ENCODE results near the gene NDUFA8. TPM values are rescaled to one million over a fixed set of nuclear protein-coding genes. Genes with fewer than 3 reads are reported as not detected.

NDUFA8 gene
- polyA plus RNA-seq, 2 donors = 66.1 to 82.7 TPM

DNA sequence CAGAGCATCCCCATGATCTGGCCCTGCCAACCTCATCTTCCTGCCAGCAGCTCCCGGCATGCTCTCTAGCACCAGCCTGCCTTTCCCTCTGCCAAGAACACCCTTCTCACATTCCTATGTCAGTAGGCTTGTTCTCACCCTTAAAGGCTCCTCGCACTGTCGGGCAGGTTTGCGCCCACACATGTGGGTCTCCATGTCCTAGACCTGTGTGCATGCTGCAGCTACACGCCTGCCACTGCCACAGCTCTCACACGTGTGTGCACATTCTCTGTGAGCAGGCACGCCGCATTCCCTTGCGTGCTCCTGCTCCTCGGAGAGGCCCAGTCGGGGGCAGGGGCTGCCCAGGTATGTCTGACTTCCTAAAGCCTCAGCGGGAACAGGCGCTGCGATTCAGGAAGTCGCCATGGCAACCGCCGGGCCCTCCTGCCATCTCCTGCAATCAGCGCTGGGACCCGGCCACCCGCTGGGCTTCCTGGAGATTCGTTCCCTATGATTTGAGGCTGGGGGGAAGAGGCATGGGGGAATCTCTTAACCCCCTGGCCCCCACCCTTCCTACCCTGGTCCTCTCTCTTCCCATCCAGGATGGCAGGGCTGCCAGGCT lies 28.1 kb downstream of the NDUFA8 start:
- H3K36me3 ChIP-seq (ENCODE audit: control insufficient read depth in 2 of 2, insufficient read depth in 2 of 2, low read length in 1 of 2) = no peaks in the 10 kb centered on the region
- no peaks in the 10 kb centered on the region for H3K27me3 ChIP-seq (ENCODE audit: control insufficient read depth in 1 of 2, insufficient read depth in 2 of 2, low read length in 2 of 2)
- no peaks in the 10 kb centered on the region for H3K9me3 ChIP-seq (ENCODE audit: control insufficient read depth in 2 of 2, insufficient read depth in 1 of 2, low read depth in 1 of 2, low read length in 1 of 2)
- H3K4me1 ChIP-seq (ENCODE audit: control insufficient read depth in 2 of 2, insufficient read depth in 2 of 2, low read length in 1 of 2) = peaks cover 0 to 4% of the 10 kb centered on the region in 2 donors
- H3K27ac ChIP-seq (ENCODE audit: low read depth in 2 of 2, low read length in 1 of 2) = no peak overlapping the region
- no peak overlapping the region for H3K4me3 ChIP-seq (ENCODE audit: low read depth in 1 of 2, low read length in 2 of 2)
- 25 to 28% methylated on average over 21 of the region's 21 CpGs for WGBS, 2 donors

DNA sequence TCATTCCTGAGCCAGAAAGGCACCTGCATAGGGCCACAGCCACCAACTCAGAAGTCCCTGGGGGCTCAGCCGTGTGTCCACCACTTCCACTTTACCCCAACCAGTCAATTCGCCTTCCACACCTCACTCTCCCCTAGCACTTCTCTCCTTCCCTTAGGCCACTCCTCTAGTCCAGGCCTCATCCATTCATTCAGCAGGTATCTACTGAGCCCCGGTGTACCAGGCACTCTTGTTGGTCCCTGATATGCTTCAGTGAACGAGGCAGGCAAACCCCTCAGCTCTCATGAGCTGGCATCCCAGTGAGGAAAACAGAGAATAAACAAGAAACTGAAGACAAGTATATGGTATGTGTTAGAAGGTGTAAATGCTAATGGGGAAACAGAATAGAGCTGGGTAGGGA lies 28.7 kb downstream of the NDUFA8 start:
- 68 to 70% methylated on average over 4 of the region's 4 CpGs for WGBS, 2 donors
- Histone ChIP-seq H3K27me3 (ENCODE audit: control insufficient read depth in 1 of 2, insufficient read depth in 2 of 2, low read length in 2 of 2) (no peaks in the 10 kb centered on the region), H3K9me3 (ENCODE audit: control insufficient read depth in 2 of 2, insufficient read depth in 1 of 2, low read depth in 1 of 2, low read length in 1 of 2) (no peaks in the 10 kb centered on the region), H3K27ac (ENCODE audit: low read depth in 2 of 2, low read length in 1 of 2) (no peak overlapping the region), H3K4me1 (ENCODE audit: control insufficient read depth in 2 of 2, insufficient read depth in 2 of 2, low read length in 1 of 2) (peaks cover 0 to 11% of the 10 kb centered on the region in 2 donors), H3K36me3 (ENCODE audit: control insufficient read depth in 2 of 2, insufficient read depth in 2 of 2, low read length in 1 of 2) (no peaks in the 10 kb centered on the region), H3K4me3 (ENCODE audit: low read depth in 1 of 2, low read length in 2 of 2) (no peak overlapping the region)

- Histone ChIP-seq H3K9me3 (ENCODE audit: control insufficient read depth in 2 of 2, insufficient read depth in 1 of 2, low read depth in 1 of 2, low read length in 1 of 2) (no peaks in the 10 kb centered on the region), H3K27me3 (ENCODE audit: control insufficient read depth in 1 of 2, insufficient read depth in 2 of 2, low read length in 2 of 2) (no peaks in the 10 kb centered on the region), H3K4me3 (ENCODE audit: low read depth in 1 of 2, low read length in 2 of 2) (no peak overlapping the region), H3K36me3 (ENCODE audit: control insufficient read depth in 2 of 2, insufficient read depth in 2 of 2, low read length in 1 of 2) (no peaks in the 10 kb centered on the region), H3K4me1 (ENCODE audit: control insufficient read depth in 2 of 2, insufficient read depth in 2 of 2, low read length in 1 of 2) (peaks cover 0 to 14% of the 10 kb centered on the region in 2 donors), H3K27ac (ENCODE audit: low read depth in 2 of 2, low read length in 1 of 2) (no peak overlapping the region)
- WGBS, 2 donors = 85 to 91% methylated on average over 2 of the region's 2 CpGs
These were observed 29.6 kb downstream of the NDUFA8 start for GRCh38 chr9:122129969-122130368.

DNA sequence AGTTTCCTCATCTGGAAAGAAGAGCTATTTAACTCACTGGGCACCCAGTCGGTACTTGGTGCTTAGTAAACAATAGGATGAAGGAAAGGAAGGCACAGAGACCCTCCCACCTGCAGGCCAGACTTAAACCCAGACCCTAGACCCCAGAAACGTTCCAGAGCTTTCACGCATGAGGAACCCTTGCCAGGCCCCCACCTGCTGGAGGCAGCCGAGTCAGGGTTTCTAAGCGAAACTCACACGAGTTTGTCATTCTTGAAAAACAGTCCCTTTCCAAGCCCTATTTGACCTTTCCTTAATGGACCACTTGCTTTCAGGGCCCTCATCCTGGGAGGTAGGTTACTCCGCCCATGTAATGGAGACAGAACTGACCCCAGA lies 30.6 kb downstream of the NDUFA8 start:
- 84 to 87% methylated on average over 7 of the region's 7 CpGs for WGBS, 2 donors
- Histone ChIP-seq H3K27ac (ENCODE audit: low read depth in 2 of 2, low read length in 1 of 2) (no peak overlapping the region), H3K27me3 (ENCODE audit: control insufficient read depth in 1 of 2, insufficient read depth in 2 of 2, low read length in 2 of 2) (no peaks in the 10 kb centered on the region), H3K4me1 (ENCODE audit: control insufficient read depth in 2 of 2, insufficient read depth in 2 of 2, low read length in 1 of 2) (peaks cover 0 to 14% of the 10 kb centered on the region in 2 donors), H3K36me3 (ENCODE audit: control insufficient read depth in 2 of 2, insufficient read depth in 2 of 2, low read length in 1 of 2) (no peaks in the 10 kb centered on the region), H3K9me3 (ENCODE audit: control insufficient read depth in 2 of 2, insufficient read depth in 1 of 2, low read depth in 1 of 2, low read length in 1 of 2) (no peaks in the 10 kb centered on the region), H3K4me3 (ENCODE audit: low read depth in 1 of 2, low read length in 2 of 2) (no peak overlapping the region)

- Histone ChIP-seq H3K4me1 (ENCODE audit: control insufficient read depth in 2 of 2, insufficient read depth in 2 of 2, low read length in 1 of 2) (peaks cover 0 to 14% of the 10 kb centered on the region in 2 donors), H3K9me3 (ENCODE audit: control insufficient read depth in 2 of 2, insufficient read depth in 1 of 2, low read depth in 1 of 2, low read length in 1 of 2) (no peaks in the 10 kb centered on the region), H3K27ac (ENCODE audit: low read depth in 2 of 2, low read length in 1 of 2) (no peak overlapping the region), H3K27me3 (ENCODE audit: control insufficient read depth in 1 of 2, insufficient read depth in 2 of 2, low read length in 2 of 2) (no peaks in the 10 kb centered on the region), H3K36me3 (ENCODE audit: control insufficient read depth in 2 of 2, insufficient read depth in 2 of 2, low read length in 1 of 2) (no peaks in the 10 kb centered on the region), H3K4me3 (ENCODE audit: low read depth in 1 of 2, low read length in 2 of 2) (no peak overlapping the region)
- WGBS, 2 donors = 74 to 76% methylated on average over 24 of the region's 24 CpGs
These were observed 31.3 kb downstream of the NDUFA8 start for GRCh38 chr9:122128007-122128968.

DNA sequence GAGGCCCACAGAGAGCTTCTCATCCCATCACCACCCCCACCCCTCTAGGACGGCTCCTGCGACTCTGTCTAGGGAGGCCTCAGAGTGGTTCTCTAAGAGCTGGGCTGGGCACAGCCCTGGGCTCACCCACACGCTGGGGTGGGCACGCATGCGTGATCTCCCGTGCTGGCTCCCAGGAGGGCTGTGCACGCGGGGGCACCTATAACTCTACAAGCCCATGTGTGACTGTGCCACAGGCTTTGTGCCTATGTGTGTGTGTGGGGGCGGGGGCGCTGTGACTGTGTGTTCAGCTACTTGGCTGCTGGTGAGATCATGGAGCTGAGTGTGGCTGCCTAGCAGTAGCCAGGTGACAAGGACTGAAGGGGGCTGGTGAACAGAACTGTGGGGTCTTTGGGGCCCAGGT lies 32.2 kb downstream of the NDUFA8 start:
- Histone ChIP-seq H3K36me3 (ENCODE audit: control insufficient read depth in 2 of 2, insufficient read depth in 2 of 2, low read length in 1 of 2) (no peaks in the 10 kb centered on the region), H3K4me1 (ENCODE audit: control insufficient read depth in 2 of 2, insufficient read depth in 2 of 2, low read length in 1 of 2) (peaks cover 0 to 14% of the 10 kb centered on the region in 2 donors), H3K9me3 (ENCODE audit: control insufficient read depth in 2 of 2, insufficient read depth in 1 of 2, low read depth in 1 of 2, low read length in 1 of 2) (no peaks in the 10 kb centered on the region), H3K27ac (ENCODE audit: low read depth in 2 of 2, low read length in 1 of 2) (no peak overlapping the region), H3K27me3 (ENCODE audit: control insufficient read depth in 1 of 2, insufficient read depth in 2 of 2, low read length in 2 of 2) (no peaks in the 10 kb centered on the region), H3K4me3 (ENCODE audit: low read depth in 1 of 2, low read length in 2 of 2) (no peak overlapping the region)
- 76 to 78% methylated on average over 10 of the region's 10 CpGs for whole genome bisulfite sequencing, 2 donors

GRCh38 chr9:122126331-122127261 lies 33.0 kb downstream of the NDUFA8 start:
- no peaks in the 10 kb centered on the region for H3K36me3 ChIP-seq (ENCODE audit: control insufficient read depth in 2 of 2, insufficient read depth in 2 of 2, low read length in 1 of 2)
- H3K27ac ChIP-seq (ENCODE audit: low read depth in 2 of 2, low read length in 1 of 2) = no peak overlapping the region
- no peaks in the 10 kb centered on the region for H3K27me3 ChIP-seq (ENCODE audit: control insufficient read depth in 1 of 2, insufficient read depth in 2 of 2, low read length in 2 of 2)
- peaks cover 0 to 14% of the 10 kb centered on the region in 2 donors for H3K4me1 ChIP-seq (ENCODE audit: control insufficient read depth in 2 of 2, insufficient read depth in 2 of 2, low read length in 1 of 2)
- H3K4me3 ChIP-seq (ENCODE audit: low read depth in 1 of 2, low read length in 2 of 2) = peak overlapping the region; percentile 4 to 13
- no peaks in the 10 kb centered on the region for H3K9me3 ChIP-seq (ENCODE audit: control insufficient read depth in 2 of 2, insufficient read depth in 1 of 2, low read depth in 1 of 2, low read length in 1 of 2)
- WGBS, 2 donors = 11 to 15% methylated on average over 59 to 64 of the region's 64 CpGs

- WGBS, 2 donors = 40 to 41% methylated on average over 21 of the region's 21 CpGs
- H3K36me3 ChIP-seq (ENCODE audit: control insufficient read depth in 2 of 2, insufficient read depth in 2 of 2, low read length in 1 of 2) = no peaks in the 10 kb centered on the region
- H3K4me3 ChIP-seq (ENCODE audit: low read depth in 1 of 2, low read length in 2 of 2) = no peak overlapping the region
- H3K4me1 ChIP-seq (ENCODE audit: control insufficient read depth in 2 of 2, insufficient read depth in 2 of 2, low read length in 1 of 2) = peaks cover 0 to 12% of the 10 kb centered on the region in 2 donors
- no peak overlapping the region for H3K27ac ChIP-seq (ENCODE audit: low read depth in 2 of 2, low read length in 1 of 2)
- no peaks in the 10 kb centered on the region for H3K27me3 ChIP-seq (ENCODE audit: control insufficient read depth in 1 of 2, insufficient read depth in 2 of 2, low read length in 2 of 2)
- no peaks in the 10 kb centered on the region for H3K9me3 ChIP-seq (ENCODE audit: control insufficient read depth in 2 of 2, insufficient read depth in 1 of 2, low read depth in 1 of 2, low read length in 1 of 2)
These were observed 33.9 kb downstream of the NDUFA8 start for GRCh38 chr9:122125509-122126330.

All from esophagus (tissue), 2 donors.